Activated CD8-positive, alpha-beta memory T cell treated with anti-CD3 and anti-CD28 coated beads, Interleukin-2, amount 50 U/mL, for 4 hours (primary cell): Measurements from ENCODE around the gene PRSS1.
"Not testable (repeated sequence)": the region's sequence is repeated elsewhere in the genome, so short reads cannot be mapped to it uniquely, and the experiment has no call there.

Experiments used
- DNase-seq: peaks from one replicate; pipeline ENCODE4 v3.0.0-alpha.2; 2020

PRSS1 gene

GRCh38 chr7:142750321-142750938 lies 1.2 kb downstream of the PRSS1 start:
- DNase-seq: no peak

- not testable (repeated sequence) for DNase-seq
These were observed 2.4 kb downstream of the PRSS1 start for GRCh38 chr7:142751526-142752175.

GRCh38 chr7:142752376-142753225 lies 3.3 kb downstream of the PRSS1 start:
- no peak for DNase-seq

DNA sequence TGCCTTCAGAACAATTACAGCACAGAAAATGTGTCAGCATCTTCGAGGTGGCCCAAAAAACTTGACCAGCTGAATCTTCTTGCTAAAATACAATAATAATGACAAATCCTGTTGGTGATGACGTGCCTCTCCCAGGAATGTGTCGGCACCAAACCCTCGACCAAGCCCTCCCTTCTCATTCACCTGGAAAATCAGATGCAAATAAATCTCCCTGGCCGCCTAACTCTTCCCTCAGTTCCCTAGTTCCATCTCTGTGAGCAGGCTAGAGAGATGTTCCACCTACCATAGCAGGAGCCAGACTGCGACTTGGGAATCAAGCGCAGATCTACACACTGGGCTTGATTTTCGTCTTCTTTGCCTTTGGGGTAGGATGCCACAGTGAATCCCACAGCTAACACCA lies 4.1 kb downstream of the PRSS1 start:
- DNase-seq: no peak

DNA sequence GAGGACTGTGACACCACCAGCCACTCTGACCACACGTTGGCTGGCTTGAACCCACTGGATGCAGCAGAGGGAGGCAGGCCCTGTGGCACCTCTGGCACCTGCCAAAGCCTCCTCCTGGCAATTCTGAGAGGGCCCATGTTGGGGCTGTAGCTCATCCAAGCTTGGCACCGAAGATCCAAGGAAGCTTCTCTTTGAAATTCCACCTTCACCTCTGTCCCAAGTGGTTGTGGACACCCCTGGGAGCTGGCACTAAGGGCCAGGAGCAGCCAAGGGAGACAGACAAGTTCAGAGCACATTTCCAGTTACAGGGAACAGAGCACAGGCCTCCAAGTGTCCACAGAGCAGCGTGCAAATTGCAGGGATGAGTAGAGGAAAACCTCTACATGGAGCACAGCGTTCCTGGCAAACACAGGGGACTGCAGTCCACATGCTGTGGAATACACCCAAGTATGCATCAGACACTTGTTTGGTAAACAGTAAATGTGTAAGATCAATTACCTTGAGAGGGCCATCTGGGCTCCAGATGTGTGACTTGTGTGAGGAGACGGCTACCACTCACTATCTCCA lies 4.7 kb downstream of the PRSS1 start:
- not testable (repeated sequence) for DNase-seq

- DNase-seq: no peak
These were observed 5.7 kb downstream of the PRSS1 start for GRCh38 chr7:142754681-142755575.

GRCh38 chr7:142758312-142758711 lies 9.0 kb downstream of the PRSS1 start:
- DNase-seq: not testable (repeated sequence)

DNA sequence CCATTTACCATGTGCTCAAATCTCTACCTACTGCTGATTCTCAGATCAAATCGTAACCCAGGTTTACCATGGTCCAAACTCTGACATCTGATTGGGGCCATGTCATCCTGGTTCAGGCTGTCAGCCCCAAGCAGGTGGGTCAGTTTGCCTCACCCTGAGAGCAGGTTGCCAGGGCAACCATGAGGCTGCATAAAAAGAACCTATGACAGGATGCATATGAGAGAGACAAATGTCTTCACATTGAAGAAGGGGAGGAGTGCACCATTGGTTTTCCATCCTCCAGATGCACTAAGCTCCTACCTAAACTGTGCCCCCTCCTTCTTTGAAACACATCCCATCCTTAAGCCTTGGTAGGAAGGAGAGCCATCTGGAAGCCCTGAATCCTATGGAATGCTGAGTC lies 10.2 kb downstream of the PRSS1 start:
- DNase-seq: no peak

- no peak for DNase-seq
These were observed 10.9 kb downstream of the PRSS1 start for GRCh38 chr7:142760071-142760642.

- DNase-seq: not testable (repeated sequence)
These were observed 12.3 kb downstream of the PRSS1 start for GRCh38 chr7:142761606-142762005.

DNA sequence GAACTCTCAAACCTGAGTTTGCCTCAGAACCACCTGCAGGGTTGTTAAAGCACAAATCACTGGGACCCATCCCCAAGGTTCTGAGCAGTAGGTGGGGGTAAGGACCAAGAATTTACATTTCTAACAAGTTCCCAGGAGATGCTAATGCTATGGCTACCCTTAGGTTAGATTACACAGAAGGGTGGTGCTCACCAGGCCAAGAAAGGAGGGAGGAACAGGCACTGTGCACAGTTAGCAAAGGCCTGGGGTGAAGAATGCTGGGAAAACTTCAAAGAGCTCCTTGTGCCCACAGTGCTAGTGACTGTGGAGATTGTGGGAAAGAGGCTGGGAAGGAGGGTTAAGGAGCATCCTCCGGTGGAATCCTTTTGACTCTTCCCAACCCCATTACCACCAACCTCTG lies 12.8 kb downstream of the PRSS1 start:
- DNase-seq: no peak

- no peak for DNase-seq
These were observed 18.2 kb downstream of the PRSS1 start for GRCh38 chr7:142767451-142767850.

- DNase-seq: no peak
These were observed 18.6 kb downstream of the PRSS1 start for GRCh38 chr7:142767861-142768260.

DNA sequence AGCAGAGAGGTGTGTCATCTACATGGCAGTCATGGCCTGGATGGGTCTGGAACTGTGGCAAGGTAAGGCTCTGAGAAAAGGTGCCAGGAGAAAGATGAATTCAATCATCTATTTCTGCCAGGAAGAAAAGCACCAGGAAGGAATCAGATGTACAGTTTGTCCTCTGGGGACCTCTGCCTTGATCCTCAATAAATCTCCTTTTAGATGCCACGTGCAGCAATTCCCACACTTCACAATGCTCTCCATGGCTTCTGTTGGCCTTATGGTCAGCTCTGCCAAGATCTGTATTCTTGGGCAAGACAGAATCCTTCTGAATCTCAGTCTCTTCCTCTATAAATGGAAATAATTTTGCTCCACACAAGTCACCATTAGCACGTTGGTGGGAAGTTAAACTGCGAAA lies 19.6 kb downstream of the PRSS1 start:
- DNase-seq: not testable (repeated sequence)

DNA sequence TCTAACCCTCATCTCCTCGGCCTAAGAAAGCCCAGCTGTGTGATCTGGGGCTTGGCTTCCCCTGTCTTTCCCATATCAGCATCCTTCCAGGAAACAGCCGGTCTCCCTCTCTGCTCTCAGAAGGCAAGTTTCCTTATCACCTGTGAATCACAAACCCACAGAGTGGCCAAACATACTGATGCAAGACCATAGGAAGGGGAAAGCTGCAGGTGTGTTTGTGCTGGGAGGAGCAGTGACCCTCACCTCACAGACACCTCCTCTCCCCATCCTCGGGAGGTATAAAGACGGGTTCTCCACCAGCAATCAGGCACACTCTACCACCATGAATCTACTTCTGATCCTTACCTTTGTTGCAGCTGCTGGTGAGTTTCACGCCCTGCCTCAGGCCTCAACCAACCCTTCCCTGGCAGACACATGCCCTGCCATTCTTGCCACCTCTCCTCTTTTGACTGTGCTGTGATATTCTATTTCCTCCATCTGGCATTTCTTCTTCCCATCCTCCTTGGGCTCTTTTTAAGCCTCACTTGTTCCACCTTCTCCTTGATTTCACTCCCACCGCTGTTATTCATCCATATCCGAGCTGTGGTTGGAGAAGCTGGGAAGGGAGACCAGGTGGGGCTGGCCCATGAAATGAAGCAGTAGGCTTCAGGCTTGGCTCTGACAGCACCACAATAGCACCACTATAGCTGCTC lies 21.5 kb downstream of the PRSS1 start, which contains the start of gene PRSS2:
Gene PRSS2 (plus strand): TSS at position 310 of the 692 bp plus-strand sequence. CDS start 13 bp downstream, at position 323.
- DNase-seq: no peak

GRCh38 chr7:142771353-142771723 lies 22.1 kb downstream of the PRSS1 start:
- DNase-seq: no peak

- no peak for DNase-seq
These were observed 22.8 kb downstream of the PRSS1 start for GRCh38 chr7:142772051-142772450.

DNA sequence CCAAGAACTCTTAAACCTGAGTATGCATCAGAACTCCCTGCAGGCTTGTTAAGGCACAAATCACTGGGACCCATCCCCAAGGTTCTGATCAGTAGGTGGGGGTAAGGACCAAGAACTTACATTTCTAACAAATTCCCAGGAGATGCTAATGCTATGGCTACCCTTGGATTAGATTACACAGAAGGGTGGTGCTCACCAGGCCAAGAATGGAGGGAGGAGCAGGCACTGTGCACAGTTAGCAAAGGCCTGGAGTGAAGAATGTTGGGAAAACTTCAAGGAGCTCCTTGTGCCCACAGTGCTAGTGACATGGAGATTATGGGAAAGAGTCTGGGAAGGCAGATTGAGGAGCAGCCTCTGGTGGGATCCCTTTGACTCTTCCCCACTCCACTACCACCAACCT lies 23.4 kb downstream of the PRSS1 start:
- no peak for DNase-seq

DNA sequence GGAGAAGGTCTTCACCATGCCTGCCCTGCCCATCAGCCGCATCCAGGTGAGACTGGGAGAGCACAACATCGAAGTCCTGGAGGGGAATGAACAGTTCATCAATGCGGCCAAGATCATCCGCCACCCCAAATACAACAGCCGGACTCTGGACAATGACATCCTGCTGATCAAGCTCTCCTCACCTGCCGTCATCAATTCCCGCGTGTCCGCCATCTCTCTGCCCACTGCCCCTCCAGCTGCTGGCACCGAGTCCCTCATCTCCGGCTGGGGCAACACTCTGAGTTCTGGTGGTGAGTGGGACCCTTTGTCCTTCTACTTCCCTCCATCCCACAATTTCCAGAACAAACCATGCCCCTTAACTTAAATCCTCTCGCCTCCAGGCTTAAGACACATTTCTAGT lies 24.0 kb downstream of the PRSS1 start:
- DNase-seq: no peak

GRCh38 chr7:142773937-142774744 lies 24.9 kb downstream of the PRSS1 start:
- no peak for DNase-seq

- DNase-seq: no peak
These were observed 25.6 kb downstream of the PRSS1 start for GRCh38 chr7:142774826-142775225.
